T-helper 1 cell (primary cell): ENCODE data around the gene PCYOX1L.

ENCODE experiments used
- DNase-seq, 5 donors: peaks; one replicate each; pipeline ENCODE4 v3.0.0-alpha.2; 2012 to 2020
- total RNA-seq, 4 donors: gene quantifications; one replicate each; lab custom pipeline; 2026; lab: John Stamatoyannopoulos, UW

The PCYOX1L gene
- total RNA-seq = 27.5 to 47.7 (median 43.5) reads per million in 4 donors

GRCh38 chr5:149357370-149358293 is at the start of gene PCYOX1L:
TSS of gene PCYOX1L (plus strand) at chr5:149358046. CDS start at chr5:149358069, 23 bp downstream.
- DNase-seq = peak; percentile 89 to 97 (median 96)

- DNase-seq = no peak
These were observed 48.5 kb upstream of the PCYOX1L start for GRCh38 chr5:149309354-149309753.

GRCh38 chr5:149310488-149310887 is 47.4 kb upstream of the PCYOX1L start:
- no peak for DNase-seq

GRCh38 chr5:149310947-149311658 is 46.7 kb upstream of the PCYOX1L start:
- DNase-seq = no peak

- no peak for DNase-seq
These were observed 44.5 kb upstream of the PCYOX1L start for GRCh38 chr5:149313151-149313841.

GRCh38 chr5:149314571-149315111 is 43.2 kb upstream of the PCYOX1L start:
- DNase-seq = no peak

- DNase-seq = no peak
These were observed 42.1 kb upstream of the PCYOX1L start for GRCh38 chr5:149315753-149316152.

- peak in 3 of 5 donors; percentile 15 to 45 (median 32) for DNase-seq
These were observed 40.4 kb upstream of the PCYOX1L start for GRCh38 chr5:149317281-149318048.

- no peak for DNase-seq
These were observed 38.7 kb upstream of the PCYOX1L start for GRCh38 chr5:149319174-149319573.

GRCh38 chr5:149320791-149321330 is 37.0 kb upstream of the PCYOX1L start:
- peak in 1 of 5 donors; percentile 25 for DNase-seq

- no peak for DNase-seq
These were observed 35.3 kb upstream of the PCYOX1L start for GRCh38 chr5:149322518-149322917.

- no peak for DNase-seq
These were observed 34.6 kb upstream of the PCYOX1L start for GRCh38 chr5:149323210-149323609.

GRCh38 chr5:149323621-149324205 is 34.1 kb upstream of the PCYOX1L start:
- DNase-seq = no peak

- no peak for DNase-seq
These were observed 33.2 kb upstream of the PCYOX1L start for GRCh38 chr5:149324641-149325040.

GRCh38 chr5:149325166-149325735 is 32.6 kb upstream of the PCYOX1L start:
- no peak for DNase-seq

- DNase-seq = no peak
These were observed 32.0 kb upstream of the PCYOX1L start for GRCh38 chr5:149325894-149326293.

- no peak for DNase-seq
These were observed 31.2 kb upstream of the PCYOX1L start for GRCh38 chr5:149326611-149327010.

- no peak for DNase-seq
These were observed 29.7 kb upstream of the PCYOX1L start for GRCh38 chr5:149328177-149328576.

GRCh38 chr5:149333711-149334443 is 24.0 kb upstream of the PCYOX1L start:
- no peak for DNase-seq

- DNase-seq = no peak
These were observed 20.1 kb upstream of the PCYOX1L start for GRCh38 chr5:149337736-149338135.
